K562 (cell line): ENCODE measurements around the gene HYI. TPM values are rescaled to one million over a fixed set of nuclear protein-coding genes. Genes with fewer than 3 reads are reported as not detected.

Experiments used
- MEF2D ChIP-seq: conservative IDR thresholded peaks from 2 replicates; pipeline ENCODE4 v1.6.1; 2016; ENCODE audit warnings: low read depth, missing genetic modification characterization, missing compliant biosample characterization
- POLR2H ChIP-seq: IDR thresholded peaks from 2 replicates; pipeline ENCODE4 v1.6.1; 2016; ENCODE audit warnings: missing genetic modification characterization, low read depth, mild to moderate bottlenecking, control low read depth, missing compliant biosample characterization, moderate library complexity
- SMAD4 ChIP-seq: fragments of 250-450 bp; sonication (Bioruptor Pico); conservative IDR thresholded peaks from 2 replicates; pipeline ENCODE4 v1.8.0; 2021; ENCODE audit warnings: inconsistent platforms, mild to moderate bottlenecking, moderate library complexity
- THRAP3 ChIP-seq: fragments of 450-650 bp; IDR thresholded peaks from 2 replicates; pipeline ENCODE4 v1.6.1; 2016; ENCODE audit warnings: mild to moderate bottlenecking, inconsistent platforms, borderline replicate concordance
- ZNF347 ChIP-seq: fragments of 450-650 bp; formaldehyde crosslinking; IDR thresholded peaks from 2 replicates; pipeline ENCODE4 v1.4.0; 2020; ENCODE audit warnings: low read depth, mild to moderate bottlenecking, moderate library complexity
- polyA plus RNA-seq, 8 experiments: library from polyadenylated mRNA; depleted of rRNA in 4 of 8; stranded (reverse) in 5 of 8; unstranded in 3 of 8; fragments of >200 nt; fragmentation: Nextera tagmentation in 2 of 8; fragmentation: Illumina TruSeq in 1 of 8; extraction: Ambion mirVana in 2 of 8; extraction: Trizol in 1 of 8; gene quantifications; 2 replicates each; pipeline versions ENCODE4 v1.2.1 to v1.2.3, GENCODE V29; 2011 to 2014; ENCODE audit warnings: inconsistent platforms in 1 of 8, missing spikeins in 1 of 8
- total RNA-seq, 7 experiments: library from RNA; depleted of rRNA in 6 of 7; stranded (reverse); fragments of >200 nt in 6 of 7; fragmentation: Illumina TruSeq in 2 of 7; extraction: Trizol in 2 of 7; gene quantifications; 2 replicates each; pipeline versions ENCODE4 v1.2.1 to v1.2.3, GENCODE V29; 2011 to 2021; ENCODE audit warnings: low replicate concordance in 1 of 7
- TF ChIP-seq, protein P1 (sequence below): sonication (generic); formaldehyde crosslinking; IDR thresholded peaks from 2 replicates; pipeline ENCODE4 v1.8.0; 2022; ENCODE audit warnings: mild to moderate bottlenecking, missing genetic modification reagents
- TF ChIP-seq, protein P2 (sequence below): fragments of 450-650 bp; IDR thresholded peaks from 2 replicates; pipeline ENCODE4 v1.6.1; 2016; ENCODE audit warnings: mild to moderate bottlenecking
- TF ChIP-seq, protein P3 (sequence below), 2 experiments: fragments of 250-450 bp in 1 of 2; fragments of 450-650 bp in 1 of 2; sonication (Bioruptor Pico) in 1 of 2; IDR thresholded peaks; 2 replicates each; pipeline versions ENCODE4 v1.6.1 to v1.8.0; 2016 to 2021; ENCODE audit warnings: mild to moderate bottlenecking in 2 of 2, moderate library complexity in 2 of 2, missing compliant biosample characterization in 1 of 2, missing genetic modification characterization in 1 of 2

Gene HYI
- total and polyA plus RNA-seq, 9 of the 15 experiments (the other 6 are each of a cell fraction or from before 2014, with no cell fraction given): 0.04 to 4.1 (median 1.4) TPM; not detected in 1

DNA sequence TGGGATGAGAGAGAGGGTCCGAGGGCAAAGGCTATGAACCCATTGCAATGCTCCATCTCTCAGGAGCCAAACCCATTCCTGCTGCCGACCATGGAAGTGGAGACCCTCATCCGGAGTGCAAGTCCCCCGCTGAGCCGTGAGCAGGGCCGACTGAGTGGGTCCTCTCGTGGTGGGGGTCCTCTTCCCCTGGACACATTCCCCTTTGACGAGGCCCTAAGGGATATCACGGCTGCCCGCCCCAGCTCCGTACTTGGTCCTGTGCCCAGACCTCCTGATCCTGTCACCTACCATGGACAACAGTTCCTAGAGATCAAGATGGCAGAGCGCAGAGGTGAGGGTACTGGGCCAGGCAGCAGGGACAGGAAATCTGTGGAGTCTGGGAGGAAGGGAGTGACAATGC, 11.0 kb downstream of the HYI start (continued):
- TF ChIP-seq THRAP3 (no peak), POLR2H (tag) (no peak), ZNF347 (CRISPR knock-in tag) (no peak), SMAD4 (CRISPR knock-in tag) (no peak), MEF2D (tag) (no peak)
- TF ChIP-seq, protein P1, sequence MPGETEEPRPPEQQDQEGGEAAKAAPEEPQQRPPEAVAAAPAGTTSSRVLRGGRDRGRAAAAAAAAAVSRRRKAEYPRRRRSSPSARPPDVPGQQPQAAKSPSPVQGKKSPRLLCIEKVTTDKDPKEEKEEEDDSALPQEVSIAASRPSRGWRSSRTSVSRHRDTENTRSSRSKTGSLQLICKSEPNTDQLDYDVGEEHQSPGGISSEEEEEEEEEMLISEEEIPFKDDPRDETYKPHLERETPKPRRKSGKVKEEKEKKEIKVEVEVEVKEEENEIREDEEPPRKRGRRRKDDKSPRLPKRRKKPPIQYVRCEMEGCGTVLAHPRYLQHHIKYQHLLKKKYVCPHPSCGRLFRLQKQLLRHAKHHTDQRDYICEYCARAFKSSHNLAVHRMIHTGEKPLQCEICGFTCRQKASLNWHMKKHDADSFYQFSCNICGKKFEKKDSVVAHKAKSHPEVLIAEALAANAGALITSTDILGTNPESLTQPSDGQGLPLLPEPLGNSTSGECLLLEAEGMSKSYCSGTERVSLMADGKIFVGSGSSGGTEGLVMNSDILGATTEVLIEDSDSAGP (CRISPR knock-in tag): no peak
- TF ChIP-seq, protein P2, sequence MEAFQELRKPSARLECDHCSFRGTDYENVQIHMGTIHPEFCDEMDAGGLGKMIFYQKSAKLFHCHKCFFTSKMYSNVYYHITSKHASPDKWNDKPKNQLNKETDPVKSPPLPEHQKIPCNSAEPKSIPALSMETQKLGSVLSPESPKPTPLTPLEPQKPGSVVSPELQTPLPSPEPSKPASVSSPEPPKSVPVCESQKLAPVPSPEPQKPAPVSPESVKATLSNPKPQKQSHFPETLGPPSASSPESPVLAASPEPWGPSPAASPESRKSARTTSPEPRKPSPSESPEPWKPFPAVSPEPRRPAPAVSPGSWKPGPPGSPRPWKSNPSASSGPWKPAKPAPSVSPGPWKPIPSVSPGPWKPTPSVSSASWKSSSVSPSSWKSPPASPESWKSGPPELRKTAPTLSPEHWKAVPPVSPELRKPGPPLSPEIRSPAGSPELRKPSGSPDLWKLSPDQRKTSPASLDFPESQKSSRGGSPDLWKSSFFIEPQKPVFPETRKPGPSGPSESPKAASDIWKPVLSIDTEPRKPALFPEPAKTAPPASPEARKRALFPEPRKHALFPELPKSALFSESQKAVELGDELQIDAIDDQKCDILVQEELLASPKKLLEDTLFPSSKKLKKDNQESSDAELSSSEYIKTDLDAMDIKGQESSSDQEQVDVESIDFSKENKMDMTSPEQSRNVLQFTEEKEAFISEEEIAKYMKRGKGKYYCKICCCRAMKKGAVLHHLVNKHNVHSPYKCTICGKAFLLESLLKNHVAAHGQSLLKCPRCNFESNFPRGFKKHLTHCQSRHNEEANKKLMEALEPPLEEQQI: no peak
- TF ChIP-seq, protein P3, sequence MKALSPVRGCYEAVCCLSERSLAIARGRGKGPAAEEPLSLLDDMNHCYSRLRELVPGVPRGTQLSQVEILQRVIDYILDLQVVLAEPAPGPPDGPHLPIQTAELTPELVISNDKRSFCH (CRISPR knock-in tag; IDR thresholded peaks at IDR 0.05): no peak
- TF ChIP-seq, protein P3 (tag; IDR thresholded peaks at IDR 0.05): no peak
